Nephron progenitor cell (in vitro differentiated cells): ENCODE measurements around the gene MMP24.
"Not testable (repeated sequence)": the region's sequence is repeated elsewhere in the genome, so short reads cannot be mapped to it uniquely, and the experiment has no call there.

Experiments used
- DNase-seq: peaks from one replicate; pipeline ENCODE4 v3.0.0; 2021
- H3K27ac Mint-ChIP-seq: 2 replicates; pipeline ENCODE4 v1.8.0; 2021; ENCODE audit warnings: mild to moderate bottlenecking, moderate library complexity, mixed read lengths
- H3K27me3 Mint-ChIP-seq: 2 replicates; pipeline ENCODE4 v1.8.0; 2021; ENCODE audit warnings: mild to moderate bottlenecking, low read depth, mixed read lengths; ENCODE audit not compliant: poor library complexity
- H3K36me3 Mint-ChIP-seq: 2 replicates; pipeline ENCODE4 v1.8.0; 2021; ENCODE audit warnings: low read depth, mixed read lengths
- H3K4me1 Mint-ChIP-seq: 2 replicates; pipeline ENCODE4 v1.8.0; 2021; ENCODE audit warnings: mixed read lengths
- H3K4me3 Mint-ChIP-seq: 2 replicates; pipeline ENCODE4 v1.8.0; 2021; ENCODE audit warnings: mild to moderate bottlenecking, moderate library complexity, mixed read lengths
- H3K9me3 Mint-ChIP-seq: 2 replicates; pipeline ENCODE4 v1.8.0; 2021; ENCODE audit warnings: mild to moderate bottlenecking, moderate library complexity, mixed read lengths
- CTCF ChIP-seq: fragments of 200-600 bp; sonication (generic); IDR thresholded peaks from 2 replicates; pipeline ENCODE4 v1.5.0; 2021; ENCODE audit warnings: antibody characterized with exemption

The MMP24 gene

GRCh38 chr20:35196313-35196712, 30.2 kb upstream of the MMP24 start:
- no peak for TF ChIP-seq CTCF
- Mint-ChIP-seq H3K36me3 (peaks cover 10% of the 10 kb centered on the region), H3K27me3 (peaks cover 15% of the 10 kb centered on the region), H3K27ac (no peak overlapping the region), H3K4me1 (no peaks in the 10 kb centered on the region), H3K4me3 (no peak overlapping the region), H3K9me3 (peaks cover 62% of the 10 kb centered on the region)
- DNase-seq = no peak

GRCh38 chr20:35199740-35200139, 26.8 kb upstream of the MMP24 start:
- Mint-ChIP-seq H3K4me1 (no peaks in the 10 kb centered on the region), H3K27me3 (peaks cover 20% of the 10 kb centered on the region), H3K36me3 (peaks cover 9% of the 10 kb centered on the region), H3K4me3 (no peak overlapping the region), H3K27ac (no peak overlapping the region), H3K9me3 (peaks cover 71% of the 10 kb centered on the region)
- no peak for DNase-seq
- no peak for TF ChIP-seq CTCF

GRCh38 chr20:35200267-35200666, 26.2 kb upstream of the MMP24 start:
- DNase-seq = no peak
- H3K27me3 Mint-ChIP-seq = peaks cover 20% of the 10 kb centered on the region
- H3K27ac Mint-ChIP-seq = no peak overlapping the region
- no peak for TF ChIP-seq CTCF
- no peak overlapping the region for H3K4me3 Mint-ChIP-seq
- H3K9me3 Mint-ChIP-seq = peaks cover 66% of the 10 kb centered on the region
- peaks cover 5% of the 10 kb centered on the region for H3K36me3 Mint-ChIP-seq
- H3K4me1 Mint-ChIP-seq = no peaks in the 10 kb centered on the region

GRCh38 chr20:35201467-35201866, 25.0 kb upstream of the MMP24 start:
- not testable (repeated sequence) for H3K36me3 Mint-ChIP-seq, H3K4me3 Mint-ChIP-seq
- peaks cover 61% of the 10 kb centered on the region for H3K9me3 Mint-ChIP-seq

GRCh38 chr20:35206802-35207201, 19.7 kb upstream of the MMP24 start:
- no peak for TF ChIP-seq CTCF
- H3K4me1 Mint-ChIP-seq = no peaks in the 10 kb centered on the region
- no peaks in the 10 kb centered on the region for H3K36me3 Mint-ChIP-seq
- peaks cover 8% of the 10 kb centered on the region for H3K27me3 Mint-ChIP-seq
- DNase-seq = no peak
- no peak overlapping the region for H3K27ac Mint-ChIP-seq
- H3K4me3 Mint-ChIP-seq = no peak overlapping the region
- H3K9me3 Mint-ChIP-seq = peaks cover 19% of the 10 kb centered on the region

More at GRCh38 chr20:35201467-35201866, 25.0 kb upstream of the MMP24 start:
- H3K4me1 Mint-ChIP-seq, H3K27ac Mint-ChIP-seq, DNase-seq: not testable (repeated sequence)
- peaks cover 17% of the 10 kb centered on the region for H3K27me3 Mint-ChIP-seq

GRCh38 chr20:35207950-35208611, 18.4 kb upstream of the MMP24 start:
- H3K27ac Mint-ChIP-seq = no peak overlapping the region
- H3K27me3 Mint-ChIP-seq = peaks cover 10% of the 10 kb centered on the region
- H3K9me3 Mint-ChIP-seq = peaks cover 15% of the 10 kb centered on the region
- DNase-seq = peak; percentile 81
- H3K36me3 Mint-ChIP-seq = no peaks in the 10 kb centered on the region
- no peak overlapping the region for H3K4me3 Mint-ChIP-seq
- H3K4me1 Mint-ChIP-seq = no peaks in the 10 kb centered on the region
- peak; percentile 73 for TF ChIP-seq CTCF
